ENCODE measurements around the gene PARP9.
A peak's percentile ranks its signal among the peaks of the same experiment; 100 is the strongest.
"Not testable (repeated sequence)": the region's sequence is repeated elsewhere in the genome, so short reads cannot be mapped to it uniquely, and the experiment has no call there.

Gene PARP9

DNA sequence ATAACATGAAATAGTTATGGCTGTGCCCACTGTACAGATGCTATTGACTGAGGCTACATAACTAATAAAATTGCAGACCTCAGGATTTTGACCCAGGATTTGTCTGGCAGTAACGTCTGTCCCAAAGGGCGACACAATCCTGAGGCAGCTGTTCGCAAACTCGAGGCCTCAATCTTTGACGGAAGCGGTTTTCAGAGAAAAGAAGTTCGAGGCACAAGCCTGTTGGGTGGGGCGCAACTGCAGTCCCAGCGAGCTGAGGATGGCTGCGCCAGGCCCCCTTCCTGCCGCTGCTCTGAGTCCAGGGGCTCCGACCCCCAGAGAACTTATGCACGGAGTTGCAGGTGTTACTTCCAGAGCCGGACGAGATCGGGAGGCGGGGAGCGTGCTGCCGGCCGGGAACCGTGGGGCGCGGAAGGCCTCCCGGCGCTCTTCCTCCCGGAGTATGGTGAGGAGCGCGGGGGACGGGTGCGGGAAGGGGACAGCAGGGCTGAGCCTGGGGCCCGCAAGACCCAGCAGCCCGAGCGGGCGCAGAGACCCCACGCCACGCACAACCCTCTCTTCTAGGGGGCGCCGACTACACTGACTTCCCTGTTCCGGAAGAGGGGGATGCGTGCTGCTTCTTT lies 13.4 kb upstream of the PARP9 start, which contains the start of gene PARP15:
PARP15 (plus strand) TSS at position 242 of the 623 bp plus-strand sequence; CDS start at position 260, 18 bp downstream.
- no peak for FAIRE-seq
- DNase-seq (ENCODE audit: insufficient read length, low spot score) = no peak

DNA sequence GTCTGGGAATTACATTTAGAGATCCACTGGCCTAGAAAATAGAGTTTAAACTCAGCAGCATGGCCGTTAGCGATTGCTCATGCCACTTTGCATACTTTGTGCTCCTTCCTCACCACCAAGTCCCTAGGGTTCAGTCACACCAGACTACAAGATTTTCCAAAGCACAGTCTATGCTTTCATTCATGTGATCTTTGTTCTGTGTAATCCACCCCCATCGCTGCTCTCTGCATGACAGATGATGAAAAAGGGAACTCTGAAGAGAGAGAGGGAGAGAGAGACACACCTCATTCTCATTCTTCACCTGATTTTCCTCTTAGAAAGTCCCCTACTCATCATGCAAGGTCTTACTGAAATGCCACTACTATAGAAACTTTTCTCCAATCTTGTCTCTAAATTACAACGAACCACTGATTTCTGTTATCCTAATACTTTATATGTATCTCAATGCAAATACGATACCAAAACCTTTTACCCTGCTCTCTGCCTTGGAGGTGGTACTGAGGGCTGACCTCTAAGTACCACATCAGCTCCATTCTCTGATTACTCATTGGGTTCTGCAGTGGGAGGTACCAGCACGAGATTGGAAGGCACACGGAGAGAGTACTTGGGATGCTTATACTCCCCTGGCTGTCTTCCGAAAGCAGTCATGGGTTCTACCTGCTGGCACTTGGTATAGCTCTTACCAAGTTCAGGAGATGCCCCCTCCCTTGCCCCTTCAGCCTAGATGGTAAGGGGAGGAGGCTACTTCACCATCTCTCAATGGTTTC lies 12.3 kb upstream of the PARP9 start:
- FAIRE-seq = no peak
- DNase-seq (ENCODE audit: insufficient read length, low spot score) = no peak

- DNase-seq (ENCODE audit: insufficient read length, low spot score) (peak; percentile 47), FAIRE-seq (peak; percentile 23)
These were observed 8.9 kb upstream of the PARP9 start for GRCh38 chr3:122572940-122573412.

GRCh38 chr3:122568755-122569154 lies 4.7 kb upstream of the PARP9 start:
- FAIRE-seq (no peak), DNase-seq (ENCODE audit: insufficient read length, low spot score) (no peak)

DNA sequence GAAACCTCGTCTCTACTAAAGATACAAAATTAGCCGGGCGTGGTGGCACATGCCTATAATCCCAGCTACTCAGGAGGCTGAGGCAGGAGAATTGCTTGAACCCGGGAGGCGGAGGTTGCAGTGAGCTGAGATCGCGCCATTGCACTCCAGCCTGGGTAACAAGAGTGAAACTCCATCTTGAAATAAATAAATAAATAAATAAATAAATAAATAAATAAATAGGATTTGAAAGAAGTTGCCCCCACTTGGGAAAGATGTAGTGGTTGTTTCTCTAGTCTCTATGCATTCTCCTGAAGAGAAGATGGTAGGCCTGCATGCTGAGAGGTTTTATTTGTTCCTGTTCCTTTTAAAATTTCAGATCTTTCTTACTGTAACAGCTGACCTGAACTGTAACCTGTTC lies 4.0 kb upstream of the PARP9 start:
- DNase-seq (ENCODE audit: insufficient read length, low spot score); FAIRE-seq: not testable (repeated sequence)

DNA sequence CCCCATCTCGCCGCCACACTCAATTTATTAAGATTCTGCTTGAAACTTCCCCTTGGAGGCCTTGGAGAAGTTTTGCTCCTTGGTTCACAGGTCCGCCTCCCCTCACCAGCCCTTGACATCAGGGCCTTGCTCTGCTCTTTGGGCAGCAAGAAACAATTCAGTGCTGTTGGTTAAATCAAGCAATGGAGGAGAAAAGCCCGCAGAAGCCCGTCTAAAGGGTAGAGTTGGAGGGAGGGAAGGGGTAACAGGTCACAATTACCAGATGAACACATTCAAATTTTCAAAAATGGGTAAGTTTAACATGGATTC lies 429 bp downstream of the PARP9 start:
- DNase-seq (ENCODE audit: insufficient read length, low spot score) = no peak

GRCh38 chr3:122562923-122563716 lies 980 bp downstream of the PARP9 start:
- FAIRE-seq = no peak
- no peak for DNase-seq (ENCODE audit: insufficient read length, low spot score)

More for the DNA sequence above, 429 bp downstream of the PARP9 start:
- no peak for FAIRE-seq

DNA sequence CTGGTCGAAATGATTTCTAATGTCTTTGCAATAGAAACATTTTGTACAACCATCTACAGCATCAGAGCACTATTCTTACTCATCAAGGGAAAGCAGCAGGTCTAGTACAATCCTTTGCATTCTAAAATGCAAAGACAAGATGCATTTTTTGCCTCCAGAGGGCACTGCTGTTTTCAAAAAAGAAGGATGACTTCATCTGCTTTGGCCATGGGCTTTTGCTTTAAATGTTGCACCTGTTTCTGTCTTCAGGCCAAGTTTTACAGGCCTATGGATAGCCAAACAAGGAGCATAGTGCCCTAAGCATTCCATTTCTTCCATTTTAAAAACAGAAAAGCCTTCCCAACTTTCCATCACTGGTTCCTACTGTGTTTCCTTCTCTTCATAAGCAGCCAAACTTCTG lies 3.4 kb downstream of the PARP9 start:
- DNase-seq (ENCODE audit: insufficient read length, low spot score) = peak; percentile 58
- no peak for FAIRE-seq

DNA sequence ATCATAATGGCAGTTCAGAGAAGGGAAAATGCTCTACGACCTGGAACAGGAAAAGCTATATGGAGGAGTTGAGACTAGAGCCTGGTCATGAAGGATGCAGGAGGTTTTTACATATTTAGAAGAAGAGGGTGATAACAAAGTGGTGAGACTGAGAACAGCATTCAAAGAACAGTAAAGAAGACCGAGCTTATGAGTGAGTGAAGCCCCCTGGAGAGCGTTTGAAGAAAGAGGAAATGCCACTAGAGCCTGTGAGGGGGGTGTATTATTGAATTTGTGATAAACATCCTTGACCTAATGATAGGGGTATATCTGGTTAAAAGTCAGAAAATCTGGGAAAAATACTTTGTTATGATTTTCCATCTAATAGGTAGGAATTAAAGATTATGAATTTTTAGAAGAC lies 4.2 kb downstream of the PARP9 start:
- FAIRE-seq (no peak), DNase-seq (ENCODE audit: insufficient read length, low spot score) (no peak)

DNA sequence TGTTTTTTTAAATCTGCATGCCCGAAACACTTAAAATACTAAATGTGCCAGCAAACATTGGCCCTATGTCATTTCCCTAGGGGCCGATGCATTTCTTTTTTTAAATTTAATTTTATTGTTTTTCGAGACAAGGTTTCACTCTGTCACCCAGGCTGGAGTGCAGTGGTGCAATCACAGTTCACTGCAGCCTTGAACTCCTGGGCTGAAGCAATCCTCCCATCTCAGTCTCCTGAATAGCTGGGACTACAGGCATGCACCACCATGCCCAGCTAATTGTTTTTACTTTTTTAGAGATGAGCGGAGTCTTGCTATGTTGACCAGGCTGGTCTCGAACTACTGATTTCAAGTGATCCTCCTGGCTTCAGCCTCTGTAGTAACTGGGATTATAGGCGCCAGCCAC lies 5.5 kb downstream of the PARP9 start:
- FAIRE-seq (no peak), DNase-seq (ENCODE audit: insufficient read length, low spot score) (no peak)

GRCh38 chr3:122557356-122557755 lies 6.7 kb downstream of the PARP9 start:
- DNase-seq (ENCODE audit: insufficient read length, low spot score) (no peak), FAIRE-seq (no peak)

GRCh38 chr3:122555275-122556071 lies 8.6 kb downstream of the PARP9 start:
- FAIRE-seq (no peak), DNase-seq (ENCODE audit: insufficient read length, low spot score) (no peak)

GRCh38 chr3:122553171-122553570 lies 10.9 kb downstream of the PARP9 start:
- FAIRE-seq (no peak), DNase-seq (ENCODE audit: insufficient read length, low spot score) (no peak)

GRCh38 chr3:122548619-122549018 lies 15.5 kb downstream of the PARP9 start:
- FAIRE-seq (no peak), DNase-seq (ENCODE audit: insufficient read length, low spot score) (no peak)

- no peak for DNase-seq (ENCODE audit: insufficient read length, low spot score)
- no peak for FAIRE-seq
These were observed 16.0 kb downstream of the PARP9 start for GRCh38 chr3:122548076-122548475.

DNA sequence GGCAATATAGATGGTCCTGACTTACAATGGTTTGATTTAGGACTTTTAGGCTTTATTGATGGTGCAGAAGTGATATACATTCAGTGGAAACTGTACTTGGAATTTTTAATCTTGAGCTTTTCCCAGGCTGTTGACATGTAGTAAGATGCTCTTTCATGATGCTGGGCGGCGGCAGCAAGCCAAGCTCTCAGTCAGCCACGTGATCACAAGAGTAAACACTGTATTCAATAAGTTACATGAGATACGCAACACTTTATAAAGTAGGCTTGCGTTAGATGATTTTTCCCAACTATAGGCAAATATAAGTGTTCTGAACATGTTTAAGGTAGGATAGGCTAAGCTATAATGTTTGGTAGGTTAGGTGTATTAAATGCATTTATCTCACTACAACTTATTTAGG lies 17.9 kb downstream of the PARP9 start:
- DNase-seq (ENCODE audit: insufficient read length, low spot score) = no peak
- FAIRE-seq = no peak

DNA sequence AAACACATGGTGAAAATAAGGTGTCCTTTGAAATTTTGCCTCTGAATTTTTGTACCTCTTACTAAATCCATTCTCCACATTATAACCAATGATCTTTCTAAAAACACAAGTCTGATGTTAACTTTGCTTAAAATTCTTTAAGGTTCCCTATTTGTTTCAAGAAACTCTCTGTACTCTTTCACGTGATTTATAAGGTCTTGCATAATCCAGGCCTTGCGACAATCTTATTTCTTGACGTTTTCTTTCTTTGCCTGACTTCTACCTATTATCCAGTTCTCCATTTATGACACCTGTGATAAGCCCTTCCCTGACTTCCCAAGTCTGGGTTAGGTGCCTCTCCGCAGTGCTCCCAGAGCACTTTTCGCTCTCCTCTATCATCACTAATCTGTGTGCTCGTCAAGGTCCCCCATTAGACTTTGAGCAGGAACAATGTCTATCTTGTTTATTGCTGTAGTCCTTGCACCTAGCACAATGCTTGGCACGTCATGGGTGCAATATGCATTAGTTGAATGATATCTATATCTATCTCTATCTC lies 25.1 kb downstream of the PARP9 start:
- FAIRE-seq (no peak), DNase-seq (ENCODE audit: insufficient read length, low spot score) (no peak)

GRCh38 chr3:122536632-122537001 lies 27.5 kb downstream of the PARP9 start:
- no peak for FAIRE-seq
- DNase-seq (ENCODE audit: insufficient read length, low spot score) = no peak

DNA sequence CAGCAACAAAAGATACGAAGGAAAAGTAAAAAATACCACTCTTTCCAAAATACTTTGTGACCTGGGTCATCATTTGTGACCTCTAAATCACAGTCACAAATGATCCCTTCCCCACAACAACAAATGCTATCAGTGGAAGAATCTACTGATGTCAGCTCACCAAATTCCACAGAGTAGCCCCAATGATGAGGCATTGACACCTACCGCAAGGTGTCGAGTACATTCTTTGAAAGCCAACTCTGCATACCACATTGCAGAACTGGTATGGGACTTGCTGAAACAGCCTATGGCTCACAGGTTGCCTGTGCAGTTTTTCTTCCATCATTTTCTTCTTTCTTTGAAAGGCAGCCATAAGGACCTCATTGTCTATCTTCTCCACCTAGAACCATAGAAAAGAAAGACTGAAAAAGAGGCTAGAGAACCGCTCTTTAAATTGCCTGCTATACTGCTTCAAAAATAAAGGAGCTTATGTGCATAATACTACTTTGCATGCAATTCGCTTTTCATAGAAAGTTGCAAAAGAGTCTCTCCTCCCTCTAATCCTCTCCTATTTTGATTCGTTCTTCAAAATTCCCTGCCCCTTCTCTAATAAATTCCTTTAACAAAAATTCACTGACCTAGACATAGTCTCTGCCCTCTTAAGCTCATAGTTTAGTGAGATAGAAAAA lies 28.0 kb downstream of the PARP9 start:
- no peak for FAIRE-seq

GRCh38 chr3:122533931-122534334 lies 30.2 kb downstream of the PARP9 start:
- peak; percentile 81 for DNase-seq (ENCODE audit: insufficient read length, low spot score)
- FAIRE-seq = peak; percentile 80

More for the DNA sequence above, 28.0 kb downstream of the PARP9 start:
- DNase-seq (ENCODE audit: insufficient read length, low spot score) = no peak
